WI38 (cell line): Measurements from ENCODE around the gene DYNC1LI2.

Source experiments
- H3K4me3 ChIP-seq: 2 replicates; pipeline ENCODE4 v1.5.1; 2011; ENCODE audit warnings: low read depth, mild to moderate bottlenecking, control low read depth, low read length
- CTCF ChIP-seq: IDR thresholded peaks from 2 replicates; pipeline ENCODE4 v1.5.1; 2012; ENCODE audit warnings: low read depth, mild to moderate bottlenecking, control low read depth, low read length

DYNC1LI2 gene

GRCh38 chr16:66711581-66711980 is 39.8 kb downstream of the DYNC1LI2 start:
- H3K4me3 ChIP-seq = no peak overlapping the region
- no peak for TF ChIP-seq CTCF

GRCh38 chr16:66706506-66706880 is 44.9 kb downstream of the DYNC1LI2 start:
- TF ChIP-seq CTCF = no peak
- H3K4me3 ChIP-seq = no peak overlapping the region

- no peak overlapping the region for H3K4me3 ChIP-seq
- TF ChIP-seq CTCF = no peak
Observed at GRCh38 chr16:66705790-66706505, 45.5 kb downstream of the DYNC1LI2 start.

- TF ChIP-seq CTCF = no peak
- H3K4me3 ChIP-seq = no peak overlapping the region
Observed at GRCh38 chr16:66703406-66704215, 47.8 kb downstream of the DYNC1LI2 start.

- H3K4me3 ChIP-seq = no peak overlapping the region
- no peak for TF ChIP-seq CTCF
Observed at GRCh38 chr16:66701516-66701915, 49.9 kb downstream of the DYNC1LI2 start.

GRCh38 chr16:66701026-66701425 is 50.4 kb downstream of the DYNC1LI2 start:
- H3K4me3 ChIP-seq = no peak overlapping the region
- TF ChIP-seq CTCF = no peak

GRCh38 chr16:66699898-66700297 is 51.5 kb downstream of the DYNC1LI2 start:
- TF ChIP-seq CTCF = no peak
- no peak overlapping the region for H3K4me3 ChIP-seq
